Stimulated activated CD8-positive, alpha-beta memory T cell treated with anti-CD3 and anti-CD28 coated beads, Interleukin-12 subunit alpha, Interleukin-12 subunit beta, amount 100 ng/mL, for 24 hours (primary cell): ENCODE results near the gene GBA3.

Experiments
- DNase-seq: peaks from one replicate; pipeline ENCODE4 v3.0.0-alpha.2; 2020; ENCODE audit errors: extremely low read depth

GBA3 gene

DNA sequence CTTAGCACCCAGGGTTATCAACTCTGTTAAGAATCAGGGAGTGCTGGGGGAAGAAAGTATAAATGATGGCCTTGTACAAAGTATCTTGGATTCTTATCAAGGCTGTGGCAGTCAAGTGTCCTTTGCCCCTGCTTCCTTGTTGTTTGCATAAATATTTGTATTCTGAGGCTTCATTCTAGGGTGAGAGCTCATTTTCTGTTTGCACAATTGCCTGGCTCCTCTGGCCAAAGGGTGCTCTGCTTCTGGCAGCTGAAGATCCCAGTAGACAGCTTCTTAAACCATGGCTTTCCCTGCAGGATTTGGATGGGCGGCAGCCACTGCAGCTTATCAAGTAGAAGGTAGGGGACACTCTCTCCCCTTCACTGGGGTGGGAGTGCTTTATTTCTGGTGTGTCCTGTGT lies at the start of gene GBA3:
GBA3 (plus strand) TSS at position 202 of the 400 bp plus-strand sequence.
- no peak for DNase-seq

DNA sequence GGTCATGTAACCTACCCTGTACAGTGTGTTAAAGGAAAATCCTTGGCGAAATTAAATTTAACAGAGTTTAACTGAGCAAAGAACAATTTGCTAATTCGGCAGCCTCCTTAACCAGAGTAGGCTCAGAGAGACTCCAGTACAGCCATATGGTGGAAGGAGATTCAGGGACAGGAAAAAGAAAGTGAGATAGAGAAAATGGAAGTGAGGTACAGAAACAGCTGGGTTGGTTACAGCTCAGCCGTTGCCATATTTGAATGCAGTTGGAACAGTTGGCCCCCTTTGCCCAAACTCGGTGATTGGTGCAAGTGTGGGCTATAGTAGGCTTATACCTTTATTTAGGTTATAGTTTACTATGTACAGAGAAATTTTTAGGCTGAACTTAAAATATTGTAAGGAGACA lies 48.8 kb upstream of the GBA3 start:
- no peak for DNase-seq

GRCh38 chr4:22645481-22646182 lies 47.1 kb upstream of the GBA3 start:
- no peak for DNase-seq

GRCh38 chr4:22648996-22649395 lies 43.7 kb upstream of the GBA3 start:
- no peak for DNase-seq

GRCh38 chr4:22650771-22651170 lies 42.0 kb upstream of the GBA3 start:
- no peak for DNase-seq

DNA sequence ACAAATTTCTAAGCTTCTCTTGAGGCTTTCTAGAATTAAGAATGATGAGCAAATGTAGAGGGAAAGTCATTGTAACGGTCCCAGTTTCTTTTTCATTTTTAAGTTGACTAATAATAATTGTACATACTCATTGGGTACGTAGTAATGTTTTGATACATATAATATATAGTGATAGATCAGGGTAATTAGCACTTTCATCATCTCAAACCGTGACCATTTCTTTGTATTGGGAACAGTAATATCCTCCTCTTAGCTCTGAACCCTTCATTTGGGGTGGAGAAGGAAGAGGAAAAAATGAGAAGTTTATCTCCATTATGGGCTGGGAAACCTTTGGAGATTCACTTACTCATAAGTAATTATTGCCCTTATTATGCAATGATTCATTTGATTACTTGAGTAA lies 39.0 kb upstream of the GBA3 start:
- DNase-seq, result no peak

DNA sequence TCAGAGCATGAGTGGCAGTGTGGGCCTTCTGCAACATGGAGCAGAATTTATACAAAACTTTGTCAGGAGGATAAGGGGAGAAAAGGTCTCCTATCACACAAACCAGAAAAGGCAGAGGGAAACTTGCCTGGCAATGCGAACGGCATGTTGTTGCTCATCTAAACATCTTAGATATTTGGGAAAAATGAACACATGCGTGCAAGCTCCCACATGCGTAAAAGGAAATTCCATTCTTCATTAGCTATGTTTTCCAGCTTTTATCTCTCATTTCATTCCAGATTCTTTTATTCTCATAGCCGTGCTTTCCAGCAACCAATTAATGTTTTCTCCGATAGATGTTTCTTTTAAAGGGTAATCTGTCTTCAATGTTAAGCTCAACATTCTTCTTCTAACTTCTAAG lies 31.3 kb upstream of the GBA3 start:
- no peak for DNase-seq

DNA sequence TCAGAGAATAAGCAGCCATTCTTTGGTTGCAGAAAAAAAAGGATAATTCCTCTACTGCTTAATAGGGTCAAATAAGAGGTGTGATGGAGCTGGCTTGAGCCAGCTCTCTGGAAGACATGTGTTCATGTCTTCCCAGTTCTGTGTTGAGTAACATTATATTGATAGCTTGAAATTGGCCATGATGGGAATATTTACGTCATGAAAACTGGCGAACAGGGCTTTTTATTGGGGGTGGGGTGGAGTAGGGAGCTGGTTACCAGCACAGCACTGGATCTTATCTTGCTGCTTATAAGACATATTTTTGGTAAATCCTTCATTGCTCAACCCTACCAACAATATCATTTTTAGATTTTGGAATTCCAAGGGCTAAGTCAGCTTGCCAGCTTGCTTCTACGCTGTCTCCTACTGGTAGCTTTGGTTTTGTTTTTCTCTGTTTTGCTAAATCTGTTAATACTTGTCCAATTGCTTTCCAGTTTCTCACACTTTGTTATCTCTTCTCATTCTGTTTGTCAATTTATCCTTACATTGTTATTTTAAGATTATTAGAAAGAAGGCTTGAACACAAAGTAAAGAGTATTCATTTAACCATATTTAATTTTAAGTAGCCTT lies 25.3 kb upstream of the GBA3 start:
- DNase-seq, result no peak

DNA sequence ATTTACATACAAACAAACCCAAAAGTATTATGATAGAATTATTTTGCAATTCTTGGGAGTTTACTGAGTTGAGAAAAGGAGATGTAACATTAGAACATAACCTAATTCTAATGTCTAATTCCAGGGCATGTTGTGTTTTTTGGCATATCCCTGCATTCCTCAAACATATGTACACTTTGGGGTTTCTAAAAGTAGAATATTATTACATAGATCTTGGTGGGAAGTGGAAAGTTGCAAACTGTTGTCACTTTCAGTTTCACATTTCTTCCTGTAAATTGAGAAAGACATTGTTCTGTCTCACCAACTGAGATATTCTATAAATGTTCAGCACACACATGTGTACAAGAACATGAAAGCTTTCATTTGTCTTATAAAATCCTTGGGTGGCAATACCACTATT lies 24.4 kb upstream of the GBA3 start:
- no peak for DNase-seq

- DNase-seq, result no peak
These were observed 24.0 kb upstream of the GBA3 start for GRCh38 chr4:22668702-22669101.

DNA sequence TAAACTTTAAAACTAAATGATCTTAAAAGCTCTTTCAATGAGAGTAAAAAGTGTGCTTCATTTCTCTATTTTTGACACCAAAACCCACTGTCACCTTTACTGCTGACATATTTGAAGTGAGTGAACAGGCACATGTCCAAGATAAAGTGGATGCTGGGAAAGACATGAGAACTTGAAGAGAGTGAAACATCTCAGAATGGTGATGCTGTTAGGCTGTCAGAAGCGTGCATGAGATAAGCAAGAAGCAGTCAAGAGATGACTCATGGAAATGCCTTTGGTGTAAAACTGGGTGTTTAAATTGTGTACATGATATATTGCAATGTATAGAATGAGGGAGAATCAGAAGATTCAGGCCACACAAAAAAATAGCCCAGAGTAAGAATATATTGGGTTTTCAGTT lies 21.8 kb upstream of the GBA3 start:
- DNase-seq, result no peak

- no peak for DNase-seq
These were observed 20.2 kb upstream of the GBA3 start for GRCh38 chr4:22672519-22672918.

DNA sequence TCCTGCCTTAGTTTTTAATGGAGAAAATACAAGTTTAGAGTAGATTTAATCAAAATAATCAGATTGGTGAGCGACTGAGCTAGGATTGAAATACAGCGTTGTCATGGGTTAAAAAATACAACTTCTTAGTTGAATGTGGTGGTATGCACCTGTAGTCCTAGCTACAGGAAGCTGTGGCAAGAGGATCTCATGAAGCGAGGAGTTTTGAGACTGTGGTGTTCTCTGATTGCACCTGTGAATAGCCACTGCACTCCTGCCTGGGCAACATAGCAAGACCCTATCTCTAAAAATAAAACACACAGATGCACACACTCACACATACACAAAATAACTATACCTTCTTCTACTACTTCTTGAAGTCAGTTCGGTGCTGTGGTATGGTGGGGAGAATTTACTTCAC lies 19.8 kb upstream of the GBA3 start:
- DNase-seq, result no peak

DNA sequence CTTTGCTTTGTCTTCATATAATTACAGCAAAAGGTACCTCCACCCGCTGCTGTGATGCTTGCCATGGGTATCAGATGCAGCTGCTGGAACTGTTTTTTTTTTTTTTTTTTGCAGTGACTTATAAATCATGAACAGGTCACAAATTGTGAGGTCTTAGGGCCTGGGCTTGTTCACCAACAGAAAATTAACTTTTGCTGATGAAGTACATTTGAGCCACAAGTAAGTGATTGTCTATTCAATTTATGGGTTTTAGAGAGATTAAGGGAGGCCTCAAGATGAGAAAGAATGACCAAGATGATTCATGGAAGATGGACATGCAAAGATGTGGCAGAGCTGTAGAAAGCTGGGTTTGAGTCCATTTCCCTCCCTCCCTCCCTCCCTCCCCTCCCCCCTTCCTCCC lies 18.0 kb upstream of the GBA3 start:
- no peak for DNase-seq

DNA sequence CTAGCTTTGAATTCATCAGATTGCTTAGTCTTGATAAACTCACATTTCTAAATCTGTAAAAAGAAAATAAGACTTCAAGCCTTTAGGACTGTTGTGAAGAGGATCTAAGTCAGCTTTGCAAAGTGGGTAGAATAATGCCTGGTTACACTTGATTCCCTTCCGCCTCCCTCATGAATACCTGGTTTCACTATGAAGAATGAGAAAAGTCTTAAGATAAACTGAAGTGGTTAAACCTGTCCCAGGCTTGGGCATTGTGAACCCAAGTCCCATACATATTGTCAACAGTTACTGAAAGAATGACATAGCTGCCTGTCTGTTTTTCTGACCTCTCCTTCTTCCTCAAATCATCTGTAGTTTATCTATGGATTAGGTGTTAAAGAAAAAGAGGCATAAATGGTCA lies 16.7 kb upstream of the GBA3 start:
- DNase-seq, result no peak

DNA sequence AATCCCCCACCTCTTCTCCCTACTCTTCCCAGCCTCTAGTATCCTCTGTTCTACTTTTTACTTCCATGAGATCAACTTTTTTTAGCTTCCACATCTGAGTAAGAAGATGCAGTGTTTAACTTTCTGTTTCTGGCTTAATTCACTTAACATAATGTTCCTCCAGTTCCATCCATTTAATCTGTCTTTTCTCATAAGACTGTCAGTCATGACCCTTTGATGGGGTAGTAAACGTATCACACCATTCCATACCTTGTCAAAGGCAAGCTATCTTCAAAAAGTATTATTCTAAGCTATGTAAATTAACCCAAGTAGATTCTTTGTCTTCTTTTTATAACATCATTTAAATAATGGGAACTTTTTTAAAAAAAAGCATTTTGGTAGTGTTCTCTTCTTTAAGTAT lies 15.0 kb upstream of the GBA3 start:
- no peak for DNase-seq

- DNase-seq, result no peak
These were observed 13.5 kb upstream of the GBA3 start for GRCh38 chr4:22678940-22679854.

GRCh38 chr4:22680065-22680642 lies 12.6 kb upstream of the GBA3 start:
- DNase-seq, result no peak

DNA sequence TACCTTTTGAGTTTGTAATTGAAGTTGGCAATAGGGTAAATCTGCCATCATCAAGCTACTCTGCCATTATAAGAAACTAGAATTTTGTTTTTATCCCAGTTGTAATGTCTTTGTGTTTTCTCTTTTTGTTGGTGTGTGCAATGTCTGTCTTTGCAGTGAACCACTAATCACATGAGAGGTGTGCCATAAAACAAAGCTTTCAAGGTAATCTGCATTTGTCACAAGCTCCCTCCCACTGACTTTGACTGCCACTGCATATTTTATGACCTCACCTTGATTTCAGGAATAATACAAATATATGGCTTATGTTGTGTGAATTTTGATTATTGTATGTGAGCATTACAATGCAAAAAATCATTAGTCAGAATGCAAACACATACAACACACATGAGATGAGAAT lies 9.0 kb upstream of the GBA3 start:
- DNase-seq, result no peak

DNA sequence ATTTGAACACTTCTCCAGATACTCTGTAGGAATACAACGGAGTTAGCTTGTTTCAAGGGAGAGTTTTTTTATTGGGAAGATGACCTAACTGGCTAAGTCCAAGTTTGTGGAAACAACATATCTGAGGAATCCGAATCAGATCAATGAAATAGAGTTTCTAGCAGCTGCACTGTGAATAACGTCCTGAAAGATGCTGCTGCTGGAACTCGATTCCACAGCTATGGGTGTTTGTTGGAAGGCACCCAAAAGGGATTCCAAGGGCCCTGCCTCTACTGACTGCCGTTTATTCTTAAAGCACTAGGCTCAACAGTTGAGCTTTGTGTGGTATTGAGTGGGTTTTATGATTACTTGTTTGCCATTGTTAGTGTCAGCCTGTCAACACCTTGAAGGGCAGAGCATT lies 6.6 kb upstream of the GBA3 start:
- no peak for DNase-seq

- DNase-seq, result no peak
These were observed 4.5 kb upstream of the GBA3 start for GRCh38 chr4:22688236-22688635.

GRCh38 chr4:22689428-22689827 lies 3.3 kb upstream of the GBA3 start:
- DNase-seq, result no peak

DNA sequence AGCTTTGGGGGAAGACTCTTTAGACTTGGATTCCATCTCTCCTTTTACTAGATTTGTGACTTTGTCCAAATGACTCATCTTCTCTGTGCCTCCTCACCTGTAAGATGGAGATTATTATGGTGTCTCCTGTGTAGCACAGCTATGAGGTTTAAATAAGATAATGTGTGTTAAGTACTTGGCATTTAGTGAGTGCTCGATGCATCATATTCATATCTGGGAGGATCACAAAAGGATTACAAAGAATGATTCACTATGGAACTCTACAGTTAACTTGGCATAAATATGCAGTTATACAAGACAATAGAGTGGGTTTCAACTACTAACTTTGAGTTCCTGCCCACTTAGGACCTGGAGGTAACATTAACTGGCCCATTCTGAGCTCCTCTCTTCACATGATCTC lies 2.3 kb downstream of the GBA3 start:
- DNase-seq, result no peak
